CD8-positive, alpha-beta memory T cell (primary cell): ENCODE data around the gene GRID2IP. TPM values are rescaled to one million over a fixed set of nuclear protein-coding genes. Genes with fewer than 3 reads are reported as not detected.

Experiments
- CTCF ChIA-PET: fragments of 350-600 bp; sonication (Branson Sonifier 250); formaldehyde crosslinking; loops from one replicate; lab custom pipeline; 2021; ENCODE audit warnings: antibody characterized with exemption; lab: Charles Lee
- POLR2A ChIA-PET: fragments of 350-600 bp; sonication (Branson Sonifier 250); formaldehyde crosslinking; loops from one replicate; lab custom pipeline; 2021; ENCODE audit warnings: antibody characterized with exemption; lab: Charles Lee
- DNase-seq, 5 donors: peaks; one replicate each; pipeline versions ENCODE4 v3.0.0 to v3.0.0-alpha.2; 2020 to 2022; ENCODE audit warnings: mixed read lengths in 1 of 5
- H3K27ac ChIP-seq: one replicate; pipeline ENCODE4 v1.7.0; 2013; ENCODE audit warnings: low read depth, mild to moderate bottlenecking, low read length, moderate library complexity
- H3K27me3 ChIP-seq: 2 replicates; pipeline ENCODE4 v1.7.0; 2013; ENCODE audit warnings: low read length, mild to moderate bottlenecking; ENCODE audit not compliant: insufficient read depth, poor library complexity, severe bottlenecking
- H3K36me3 ChIP-seq: 2 replicates; pipeline ENCODE4 v1.7.0; 2013; ENCODE audit warnings: mild to moderate bottlenecking, low read length, moderate library complexity; ENCODE audit not compliant: insufficient read depth
- H3K4me1 ChIP-seq: 2 replicates; pipeline ENCODE4 v1.7.0; 2013; ENCODE audit warnings: mild to moderate bottlenecking, low read length, moderate library complexity; ENCODE audit not compliant: insufficient read depth
- H3K4me3 ChIP-seq: 2 replicates; pipeline ENCODE4 v1.7.0; 2013; ENCODE audit warnings: mild to moderate bottlenecking, low read length
- H3K9me3 ChIP-seq: 2 replicates; pipeline ENCODE4 v1.7.0; 2013; ENCODE audit warnings: mild to moderate bottlenecking, low read length
- H3K27ac Mint-ChIP-seq, 8 donors: one replicate each; pipeline ENCODE4 v1.8.0; 2020 to 2021; ENCODE audit warnings: mixed read lengths in 8 of 8, mild to moderate bottlenecking in 6 of 8, inconsistent platforms in 3 of 8, moderate library complexity in 3 of 8
- H3K27me3 Mint-ChIP-seq, 2 donors: one replicate each; pipeline ENCODE4 v1.8.0; 2020 to 2021; ENCODE audit warnings: mixed read lengths in 2 of 2, mild to moderate bottlenecking in 1 of 2, moderate library complexity in 1 of 2
- H3K36me3 Mint-ChIP-seq, 3 donors: one replicate each; pipeline ENCODE4 v1.8.0; 2020 to 2021; ENCODE audit warnings: mixed read lengths in 3 of 3, inconsistent platforms in 1 of 3, mild to moderate bottlenecking in 1 of 3
- H3K4me1 Mint-ChIP-seq, 3 donors: one replicate each; pipeline ENCODE4 v1.8.0; 2020 to 2021; ENCODE audit warnings: mixed read lengths in 3 of 3, inconsistent platforms in 1 of 3, mild to moderate bottlenecking in 1 of 3
- H3K4me3 Mint-ChIP-seq, 7 donors: one replicate each; pipeline ENCODE4 v1.8.0; 2020 to 2021; ENCODE audit warnings: mixed read lengths in 7 of 7, mild to moderate bottlenecking in 6 of 7, moderate library complexity in 4 of 7, inconsistent platforms in 2 of 7
- H3K9me3 Mint-ChIP-seq, 5 donors: one replicate each; pipeline ENCODE4 v1.8.0; 2020 to 2022; ENCODE audit warnings: mixed read lengths in 5 of 5, mild to moderate bottlenecking in 3 of 5, moderate library complexity in 2 of 5, inconsistent platforms in 1 of 5
- polyA plus RNA-seq: library from polyadenylated mRNA; unstranded; fragments of 300-500 nt; fragmentation: Illumina TruSeq; gene quantifications from one replicate; pipeline ENCODE4 v1.2.3, GENCODE V29; 2021
- total RNA-seq, 2 experiments: library from RNA; stranded (reverse); gene quantifications; one replicate each; pipeline ENCODE4 v1.2.3, GENCODE V29; 2021

GRID2IP gene
- total and polyA plus RNA-seq, 3 experiments from 2014 or later = 0.33 to 0.51 TPM; not detected in 1

GRCh38 chr7:6487184-6487545 is 64.1 kb downstream of the GRID2IP start:
- no peak for DNase-seq
- H3K9me3 Mint-ChIP-seq = no peaks in the 10 kb centered on the region
- peaks cover 2 to 3% of the 10 kb centered on the region in 2 donors for H3K27me3 Mint-ChIP-seq
- Histone ChIP-seq H3K4me3 (no peak overlapping the region), H3K27ac (no peak overlapping the region), H3K36me3 (no peaks in the 10 kb centered on the region), H3K9me3 (no peaks in the 10 kb centered on the region), H3K27me3 (no peaks in the 10 kb centered on the region), H3K4me1 (peaks cover 13% of the 10 kb centered on the region)
- ChIA-PET CTCF (no interaction called here), POLR2A (no interaction called here)
- peaks cover 16 to 22% (median 18%) of the 10 kb centered on the region in 3 donors for H3K4me1 Mint-ChIP-seq
- no peak overlapping the region for H3K27ac Mint-ChIP-seq
- H3K4me3 Mint-ChIP-seq = peak overlapping the region in 2 of 7 donors; percentile 58 to 61
- H3K36me3 Mint-ChIP-seq = peaks cover 0 to 8% (median 0%) of the 10 kb centered on the region in 3 donors

GRCh38 chr7:6486438-6487183 is 64.7 kb downstream of the GRID2IP start:
- H3K4me3 Mint-ChIP-seq = peak overlapping the region in 2 of 7 donors; percentile 24 to 58
- H3K36me3 Mint-ChIP-seq = peaks cover 0 to 9% (median 0%) of the 10 kb centered on the region in 3 donors
- peak overlapping the region in 2 of 8 donors; percentile 12 to 32 for H3K27ac Mint-ChIP-seq
- no peak for DNase-seq
- H3K9me3 Mint-ChIP-seq = no peaks in the 10 kb centered on the region
- H3K4me1 Mint-ChIP-seq = peaks cover 19 to 28% (median 23%) of the 10 kb centered on the region in 3 donors
- no peak overlapping the region for H3K4me3 ChIP-seq
- peaks cover 0 to 3% of the 10 kb centered on the region in 2 donors for H3K27me3 Mint-ChIP-seq
- no peaks in the 10 kb centered on the region for H3K9me3 ChIP-seq
- ChIA-PET POLR2A (no interaction called here), CTCF (interaction anchor here (0.6 kb wide), 1 partner anchor 39 kb away, joined by 3 read pairs; the partner anchor contains the start of gene DAGLB)
- H3K4me1 ChIP-seq = peaks cover 15% of the 10 kb centered on the region
- H3K27ac ChIP-seq = no peak overlapping the region
- no peaks in the 10 kb centered on the region for H3K36me3 ChIP-seq
- H3K27me3 ChIP-seq = no peaks in the 10 kb centered on the region

GRCh38 chr7:6482743-6483119 is 68.5 kb downstream of the GRID2IP start:
- Mint-ChIP-seq H3K36me3 (peaks cover 0 to 32% (median 3%) of the 10 kb centered on the region in 3 donors), H3K27ac (peak overlapping the region; percentile 84 to 97 (median 96)), H3K4me3 (peak overlapping the region; percentile 96 to 98 (median 97)), H3K4me1 (peaks cover 51 to 67% (median 62%) of the 10 kb centered on the region in 3 donors), H3K9me3 (no peaks in the 10 kb centered on the region), H3K27me3 (no peaks in the 10 kb centered on the region)
- Histone ChIP-seq H3K4me1 (peaks cover 33% of the 10 kb centered on the region), H3K27me3 (no peaks in the 10 kb centered on the region), H3K27ac (peak overlapping the region; percentile 81), H3K9me3 (no peaks in the 10 kb centered on the region), H3K4me3 (peak overlapping the region; percentile 77), H3K36me3 (no peaks in the 10 kb centered on the region)
- ChIA-PET POLR2A (no interaction called here), CTCF (no interaction called here)
- no peak for DNase-seq

- Mint-ChIP-seq H3K4me3 (peak overlapping the region; percentile 96 to 98 (median 97)), H3K9me3 (no peaks in the 10 kb centered on the region), H3K27me3 (no peaks in the 10 kb centered on the region), H3K4me1 (peaks cover 56 to 71% (median 66%) of the 10 kb centered on the region in 3 donors), H3K27ac (peak overlapping the region in 5 of 8 donors; percentile 66 to 96 (median 95)), H3K36me3 (peaks cover 0 to 36% (median 5%) of the 10 kb centered on the region in 3 donors)
- no peaks in the 10 kb centered on the region for H3K9me3 ChIP-seq
- H3K4me1 ChIP-seq = peaks cover 36% of the 10 kb centered on the region
- H3K27ac ChIP-seq = peak overlapping the region; percentile 81
- H3K4me3 ChIP-seq = no peak overlapping the region
- POLR2A ChIA-PET = no interaction called here
- CTCF ChIA-PET = no interaction called here
- no peaks in the 10 kb centered on the region for H3K27me3 ChIP-seq
- no peaks in the 10 kb centered on the region for H3K36me3 ChIP-seq
- no peak for DNase-seq
Observed at GRCh38 chr7:6482307-6482706, 69.0 kb downstream of the GRID2IP start.

- Mint-ChIP-seq H3K36me3 (peaks cover 0 to 44% (median 5%) of the 10 kb centered on the region in 3 donors), H3K27me3 (no peaks in the 10 kb centered on the region), H3K27ac (peak overlapping the region in 6 of 8 donors; percentile 13 to 89 (median 52)), H3K9me3 (no peaks in the 10 kb centered on the region), H3K4me3 (peak overlapping the region; percentile 52 to 98 (median 76)), H3K4me1 (peaks cover 64 to 79% (median 75%) of the 10 kb centered on the region in 3 donors)
- H3K36me3 ChIP-seq = no peaks in the 10 kb centered on the region
- peaks cover 44% of the 10 kb centered on the region for H3K4me1 ChIP-seq
- no peak overlapping the region for H3K27ac ChIP-seq
- ChIA-PET CTCF (no interaction called here), POLR2A (no interaction called here)
- no peak overlapping the region for H3K4me3 ChIP-seq
- H3K27me3 ChIP-seq = no peaks in the 10 kb centered on the region
- DNase-seq = no peak
- no peaks in the 10 kb centered on the region for H3K9me3 ChIP-seq
Observed at GRCh38 chr7:6481445-6481844, 69.8 kb downstream of the GRID2IP start.

- Mint-ChIP-seq H3K9me3 (no peaks in the 10 kb centered on the region), H3K4me3 (peak overlapping the region in 6 of 7 donors; percentile 1 to 62 (median 41)), H3K27ac (peak overlapping the region in 5 of 8 donors; percentile 25 to 83 (median 67)), H3K27me3 (no peaks in the 10 kb centered on the region), H3K4me1 (peaks cover 74 to 91% (median 85%) of the 10 kb centered on the region in 3 donors), H3K36me3 (peaks cover 0 to 47% (median 5%) of the 10 kb centered on the region in 3 donors)
- no peaks in the 10 kb centered on the region for H3K9me3 ChIP-seq
- ChIA-PET POLR2A (interaction anchor here (1.1 kb wide), 1 partner anchor 10 kb away, joined by 3 read pairs; no protein-coding TSS in a partner anchor), CTCF (interaction anchor here (1.9 kb wide), 1 partner anchor 31 kb away, joined by 4 read pairs; no protein-coding TSS in a partner anchor)
- no peaks in the 10 kb centered on the region for H3K36me3 ChIP-seq
- peaks cover 47% of the 10 kb centered on the region for H3K4me1 ChIP-seq
- H3K4me3 ChIP-seq = no peak overlapping the region
- no peak for DNase-seq
- H3K27ac ChIP-seq = no peak overlapping the region
- no peaks in the 10 kb centered on the region for H3K27me3 ChIP-seq
Observed at GRCh38 chr7:6480323-6480660, 71.0 kb downstream of the GRID2IP start.

GRCh38 chr7:6479067-6479466 is 72.2 kb downstream of the GRID2IP start:
- peak overlapping the region in 7 of 8 donors; percentile 65 to 87 (median 74) for H3K27ac Mint-ChIP-seq
- Histone ChIP-seq H3K9me3 (no peaks in the 10 kb centered on the region), H3K4me1 (peaks cover 41% of the 10 kb centered on the region), H3K27me3 (no peaks in the 10 kb centered on the region), H3K4me3 (no peak overlapping the region), H3K36me3 (no peaks in the 10 kb centered on the region), H3K27ac (no peak overlapping the region)
- H3K27me3 Mint-ChIP-seq = no peaks in the 10 kb centered on the region
- DNase-seq = peak in 1 of 5 donors; percentile 9
- H3K9me3 Mint-ChIP-seq = no peaks in the 10 kb centered on the region
- ChIA-PET CTCF (interaction anchor here (1.1 to 1.9 kb wide), 3 partner anchors 16 to 80 kb away, joined by 3 to 4 read pairs (median 4); no protein-coding TSS in a partner anchor), POLR2A (no interaction called here)
- peaks cover 0 to 55% (median 5%) of the 10 kb centered on the region in 3 donors for H3K36me3 Mint-ChIP-seq
- peak overlapping the region in 6 of 7 donors; percentile 32 to 61 (median 46) for H3K4me3 Mint-ChIP-seq
- peaks cover 78 to 91% (median 88%) of the 10 kb centered on the region in 3 donors for H3K4me1 Mint-ChIP-seq

GRCh38 chr7:6478186-6478585 is 73.1 kb downstream of the GRID2IP start:
- no peak for DNase-seq
- peak overlapping the region in 2 of 7 donors; percentile 24 to 32 for H3K4me3 Mint-ChIP-seq
- ChIA-PET POLR2A (no interaction called here), CTCF (interaction anchor here (1.1 kb wide), 1 partner anchor 15 kb away, joined by 3 read pairs; no protein-coding TSS in a partner anchor)
- peak overlapping the region in 4 of 8 donors; percentile 1 to 83 (median 41) for H3K27ac Mint-ChIP-seq
- H3K27me3 ChIP-seq = no peaks in the 10 kb centered on the region
- H3K4me1 Mint-ChIP-seq = peaks cover 79 to 91% (median 91%) of the 10 kb centered on the region in 3 donors
- peaks cover 6% of the 10 kb centered on the region for H3K36me3 ChIP-seq
- H3K4me3 ChIP-seq = no peak overlapping the region
- no peaks in the 10 kb centered on the region for H3K9me3 ChIP-seq
- peaks cover 0 to 63% (median 5%) of the 10 kb centered on the region in 3 donors for H3K36me3 Mint-ChIP-seq
- no peak overlapping the region for H3K27ac ChIP-seq
- peaks cover 41% of the 10 kb centered on the region for H3K4me1 ChIP-seq
- H3K27me3 Mint-ChIP-seq = no peaks in the 10 kb centered on the region
- H3K9me3 Mint-ChIP-seq = no peaks in the 10 kb centered on the region
